Loucy (cell line): ENCODE results near the gene JADE2.
"Not testable (repeated sequence)": the region's sequence is repeated elsewhere in the genome, so short reads cannot be mapped to it uniquely, and the experiment has no call there.

Source experiments
- H2AFZ ChIP-seq: fragments of 200-600 bp; sonication (generic); 2 replicates; pipeline ENCODE4 v1.6.0; 2016; ENCODE audit warnings: antibody characterized with exemption, mild to moderate bottlenecking, low read length, moderate library complexity
- H3F3A ChIP-seq: fragments of 200-600 bp; 2 replicates; pipeline ENCODE4 v1.6.0; 2016; ENCODE audit warnings: antibody characterized with exemption, low read depth, mild to moderate bottlenecking
- H3K27me3 ChIP-seq: fragments of 200-600 bp; sonication (generic); 2 replicates; pipeline ENCODE4 v1.6.1; 2014; ENCODE audit warnings: low read length, mild to moderate bottlenecking; ENCODE audit not compliant: insufficient read depth, poor library complexity, severe bottlenecking
- H3K36me3 ChIP-seq: fragments of 200-600 bp; sonication (generic); 2 replicates; pipeline ENCODE4 v1.6.1; 2016; ENCODE audit warnings: low read length; ENCODE audit not compliant: insufficient read depth
- H3K4me1 ChIP-seq: fragments of 200-600 bp; sonication (generic); 2 replicates; pipeline ENCODE4 v1.5.1; 2014; ENCODE audit warnings: low read length, mild to moderate bottlenecking; ENCODE audit not compliant: insufficient read depth, poor library complexity, severe bottlenecking
- H3K4me2 ChIP-seq: fragments of 200-600 bp; sonication (generic); 2 replicates; pipeline ENCODE4 v1.6.0; 2014; ENCODE audit warnings: antibody characterized with exemption, low read length, low read depth, mild to moderate bottlenecking; ENCODE audit not compliant: poor library complexity, severe bottlenecking
- H3K4me3 ChIP-seq: fragments of 200-600 bp; sonication (generic); 2 replicates; pipeline ENCODE4 v1.5.1; 2014; ENCODE audit warnings: low read length, mild to moderate bottlenecking, mixed read lengths; ENCODE audit not compliant: poor library complexity, severe bottlenecking
- H3K79me2 ChIP-seq: fragments of 200-600 bp; sonication (generic); 2 replicates; pipeline ENCODE4 v1.6.1; 2014; ENCODE audit warnings: low read length; ENCODE audit not compliant: insufficient read depth
- H3K9ac ChIP-seq: fragments of 200-600 bp; sonication (generic); 2 replicates; pipeline ENCODE4 v1.6.0; 2014; ENCODE audit warnings: mild to moderate bottlenecking, low read depth, low read length, moderate library complexity; ENCODE audit not compliant: poor library complexity, severe bottlenecking
- H3K9me2 ChIP-seq: fragments of 200-600 bp; sonication (generic); replicated peaks from 2 replicates; pipeline ENCODE4 v1.6.1; 2016; ENCODE audit warnings: low read depth, low read length, mixed read lengths
- H3K9me3 ChIP-seq: fragments of 200-600 bp; sonication (generic); 2 replicates; pipeline ENCODE4 v1.6.1; 2014; ENCODE audit warnings: mild to moderate bottlenecking, antibody characterized with exemption, low read length, low read depth; ENCODE audit not compliant: insufficient read depth
- H4K20me1 ChIP-seq: fragments of 200-600 bp; sonication (generic); 2 replicates; pipeline ENCODE4 v1.6.0; 2014; ENCODE audit warnings: antibody characterized with exemption, low read length, mild to moderate bottlenecking; ENCODE audit not compliant: insufficient read depth, poor library complexity, severe bottlenecking
- EZH2phosphoT487 ChIP-seq: fragments of 200-600 bp; IDR thresholded peaks from 2 replicates; pipeline ENCODE4 v1.6.1; 2018; ENCODE audit warnings: antibody characterized with exemption, mild to moderate bottlenecking, moderate library complexity, borderline replicate concordance
- TF ChIP-seq, protein P1 (sequence below): fragments of 200-600 bp; sonication (generic); conservative IDR thresholded peaks from 2 replicates; pipeline ENCODE4 v1.5.1; 2014; ENCODE audit warnings: mild to moderate bottlenecking, antibody characterized with exemption, low read length

The JADE2 gene

DNA sequence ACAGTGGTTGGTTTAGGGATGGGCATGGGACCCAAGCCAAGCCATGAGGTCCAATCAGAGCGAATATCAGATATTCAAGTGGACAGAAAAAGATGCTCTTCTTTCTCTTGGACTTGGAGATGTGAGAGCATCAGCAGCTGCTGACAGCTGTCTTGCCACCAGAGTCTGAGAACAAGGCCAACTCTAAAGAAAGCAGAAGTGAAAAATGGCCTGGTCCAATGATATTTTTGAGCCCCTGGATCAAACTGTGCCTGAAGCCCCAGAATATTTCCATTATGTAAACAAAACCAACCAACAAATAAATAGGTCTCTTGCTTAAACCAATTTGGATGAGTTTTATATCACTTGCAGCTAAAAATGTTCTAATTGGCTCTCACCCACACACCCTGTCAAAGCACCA lies 30.7 kb upstream of the JADE2 start:
- no peaks in the 10 kb centered on the region for H3K9me3 ChIP-seq
- H3K9ac ChIP-seq, result no peak overlapping the region
- H3K9me2 ChIP-seq, result no peaks in the 10 kb centered on the region
- H3K4me3 ChIP-seq, result no peak overlapping the region
- TF ChIP-seq EZH2phosphoT487, result no peak
- TF ChIP-seq, protein P1, sequence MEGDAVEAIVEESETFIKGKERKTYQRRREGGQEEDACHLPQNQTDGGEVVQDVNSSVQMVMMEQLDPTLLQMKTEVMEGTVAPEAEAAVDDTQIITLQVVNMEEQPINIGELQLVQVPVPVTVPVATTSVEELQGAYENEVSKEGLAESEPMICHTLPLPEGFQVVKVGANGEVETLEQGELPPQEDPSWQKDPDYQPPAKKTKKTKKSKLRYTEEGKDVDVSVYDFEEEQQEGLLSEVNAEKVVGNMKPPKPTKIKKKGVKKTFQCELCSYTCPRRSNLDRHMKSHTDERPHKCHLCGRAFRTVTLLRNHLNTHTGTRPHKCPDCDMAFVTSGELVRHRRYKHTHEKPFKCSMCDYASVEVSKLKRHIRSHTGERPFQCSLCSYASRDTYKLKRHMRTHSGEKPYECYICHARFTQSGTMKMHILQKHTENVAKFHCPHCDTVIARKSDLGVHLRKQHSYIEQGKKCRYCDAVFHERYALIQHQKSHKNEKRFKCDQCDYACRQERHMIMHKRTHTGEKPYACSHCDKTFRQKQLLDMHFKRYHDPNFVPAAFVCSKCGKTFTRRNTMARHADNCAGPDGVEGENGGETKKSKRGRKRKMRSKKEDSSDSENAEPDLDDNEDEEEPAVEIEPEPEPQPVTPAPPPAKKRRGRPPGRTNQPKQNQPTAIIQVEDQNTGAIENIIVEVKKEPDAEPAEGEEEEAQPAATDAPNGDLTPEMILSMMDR, result no peak
- H3K36me3 ChIP-seq, result no peaks in the 10 kb centered on the region
- no peaks in the 10 kb centered on the region for H3F3A ChIP-seq
- no peak overlapping the region for H3K4me2 ChIP-seq
- H3K79me2 ChIP-seq, result no peaks in the 10 kb centered on the region
- H3K27me3 ChIP-seq, result no peaks in the 10 kb centered on the region
- H2AFZ ChIP-seq, result no peak overlapping the region
- H3K4me1 ChIP-seq, result no peaks in the 10 kb centered on the region
- H4K20me1 ChIP-seq, result no peaks in the 10 kb centered on the region

DNA sequence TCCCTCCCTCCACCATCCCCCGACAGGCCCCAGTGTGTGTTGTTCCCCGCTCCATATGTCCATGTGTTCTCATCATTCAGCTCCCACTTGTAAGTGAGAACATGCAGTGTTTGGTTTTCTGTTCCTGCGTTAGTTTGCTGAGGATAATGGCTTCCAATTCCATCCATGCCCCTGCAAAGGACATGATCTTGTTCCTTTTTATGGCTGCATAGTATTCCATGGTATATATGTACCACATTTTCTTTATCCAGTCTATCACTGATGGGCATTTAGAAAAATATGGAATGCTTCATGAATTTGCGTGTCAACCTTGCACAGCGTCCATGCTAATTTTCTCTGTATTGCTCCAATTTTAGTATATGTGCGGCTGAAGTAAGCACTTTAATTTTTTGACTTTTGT lies 25.6 kb upstream of the JADE2 start:
- not testable (repeated sequence) for H4K20me1 ChIP-seq, H3K9me2 ChIP-seq, H3K36me3 ChIP-seq, H3K4me3 ChIP-seq, H3K27me3 ChIP-seq, H2AFZ ChIP-seq, H3K9ac ChIP-seq, H3K4me2 ChIP-seq, H3K9me3 ChIP-seq, H3K79me2 ChIP-seq
- Histone ChIP-seq H3K4me1 (peaks cover 36% of the 10 kb centered on the region), H3F3A (peaks cover 12% of the 10 kb centered on the region; the same call in 1 of the 2 replicates)

DNA sequence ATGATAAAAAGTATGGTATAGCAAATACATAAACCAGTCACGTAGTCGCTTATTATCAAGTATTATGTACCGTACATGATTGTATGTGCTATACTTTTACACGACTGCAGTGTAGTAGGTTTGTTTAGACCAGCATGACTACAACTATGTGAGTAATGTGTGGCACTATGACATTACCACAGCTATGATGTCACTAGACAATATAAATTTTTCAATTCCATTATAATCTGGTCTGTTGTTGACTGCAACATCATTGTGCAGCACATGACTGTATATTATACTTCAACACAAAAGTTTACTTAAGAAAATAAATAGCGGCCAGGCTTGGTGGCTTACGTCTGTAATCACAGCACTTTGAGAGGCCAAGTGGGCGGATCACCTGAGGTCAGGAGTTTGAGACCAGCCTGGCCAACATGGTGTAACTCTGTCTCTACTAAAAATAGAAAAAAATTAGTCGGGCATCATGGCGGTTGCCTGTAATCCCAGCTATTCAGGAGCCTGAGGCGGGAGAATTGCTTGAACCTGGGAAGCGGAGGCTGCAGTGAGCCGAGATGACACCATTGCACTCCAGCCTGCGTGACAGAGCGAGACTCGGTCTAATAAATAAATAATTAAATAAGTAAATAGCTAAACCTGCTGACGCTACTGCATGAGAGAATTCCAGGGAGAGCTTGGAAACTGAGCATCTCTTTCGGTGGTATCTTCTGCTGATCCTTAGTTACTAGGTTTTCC lies 24.6 kb upstream of the JADE2 start:
- Histone ChIP-seq H3K36me3 (no peaks in the 10 kb centered on the region), H3K79me2 (no peaks in the 10 kb centered on the region), H3K4me1 (peaks cover 38% of the 10 kb centered on the region), H3K9me3 (no peaks in the 10 kb centered on the region), H3K9me2 (no peaks in the 10 kb centered on the region), H3F3A (peaks cover 12% of the 10 kb centered on the region; the same call in 1 of the 2 replicates), H2AFZ (no peak overlapping the region), H3K4me3 (no peak overlapping the region), H3K27me3 (no peaks in the 10 kb centered on the region), H3K4me2 (no peak overlapping the region), H4K20me1 (no peaks in the 10 kb centered on the region), H3K9ac (no peak overlapping the region)
- TF ChIP-seq, protein P1, result no peak
- TF ChIP-seq EZH2phosphoT487, result no peak

GRCh38 chr5:134502259-134502658 lies 23.2 kb upstream of the JADE2 start:
- H3K4me2 ChIP-seq, result no peak overlapping the region

More at GRCh38 chr5:134502259-134502658, 23.2 kb upstream of the JADE2 start:
- Histone ChIP-seq H3K9me3 (no peaks in the 10 kb centered on the region), H2AFZ (no peak overlapping the region), H4K20me1 (no peaks in the 10 kb centered on the region), H3K9me2 (no peaks in the 10 kb centered on the region), H3F3A (peaks cover 12% of the 10 kb centered on the region; the same call in 1 of the 2 replicates), H3K9ac (peak overlapping the region; percentile 32), H3K4me1 (peaks cover 48% of the 10 kb centered on the region), H3K36me3 (no peaks in the 10 kb centered on the region), H3K27me3 (no peaks in the 10 kb centered on the region), H3K4me3 (no peak overlapping the region), H3K79me2 (no peaks in the 10 kb centered on the region)
- TF ChIP-seq EZH2phosphoT487, result no peak
- TF ChIP-seq, protein P1, result no peak
